ENCODE data around the gene PISD.

PISD gene

DNA sequence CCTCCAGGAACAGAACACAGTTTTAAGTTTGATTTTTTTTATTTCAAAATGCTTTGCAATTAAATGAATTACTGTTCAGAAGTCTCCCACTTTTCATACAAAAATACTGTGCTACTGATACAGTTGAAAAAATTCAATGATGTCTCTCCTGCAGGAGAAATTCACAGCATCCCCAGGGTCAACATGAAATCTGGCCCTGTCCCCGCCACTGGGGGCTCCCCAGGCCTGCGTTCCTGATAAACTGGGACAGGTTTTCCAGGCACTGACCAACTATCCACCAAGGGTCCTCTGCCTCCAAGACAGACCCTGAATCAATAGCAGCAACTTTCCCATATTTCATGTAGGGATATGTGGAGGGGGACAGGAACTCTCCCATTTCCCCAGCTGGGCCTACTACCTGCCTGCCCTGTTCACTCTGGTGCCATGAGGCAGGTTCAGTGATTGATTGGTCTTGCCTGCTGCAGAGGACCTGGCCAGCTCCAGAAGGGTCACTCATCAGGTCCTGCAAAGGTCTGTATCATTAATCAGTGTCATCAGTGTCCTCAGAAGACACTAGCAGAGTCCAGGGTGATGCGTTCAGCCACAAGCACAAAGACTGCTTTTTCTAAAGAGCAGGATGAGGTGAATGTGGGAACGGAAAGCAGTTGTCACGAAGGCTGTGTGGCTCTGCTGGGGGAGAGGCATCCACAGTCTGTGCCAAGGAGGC, 43.4 kb downstream of the PISD start:
- ATAC-seq = no peak

GRCh38 chr22:31618057-31618456, 44.0 kb downstream of the PISD start:
- TF ChIP-seq ZNF8 (CRISPR knock-in tag; IDR thresholded peaks at IDR 0.05) = no peak
- no peak for TF ChIP-seq ARNTL (CRISPR knock-in tag; IDR thresholded peaks at IDR 0.05; ENCODE audit: borderline replicate concordance, low read depth)
- TF ChIP-seq, protein P1, sequence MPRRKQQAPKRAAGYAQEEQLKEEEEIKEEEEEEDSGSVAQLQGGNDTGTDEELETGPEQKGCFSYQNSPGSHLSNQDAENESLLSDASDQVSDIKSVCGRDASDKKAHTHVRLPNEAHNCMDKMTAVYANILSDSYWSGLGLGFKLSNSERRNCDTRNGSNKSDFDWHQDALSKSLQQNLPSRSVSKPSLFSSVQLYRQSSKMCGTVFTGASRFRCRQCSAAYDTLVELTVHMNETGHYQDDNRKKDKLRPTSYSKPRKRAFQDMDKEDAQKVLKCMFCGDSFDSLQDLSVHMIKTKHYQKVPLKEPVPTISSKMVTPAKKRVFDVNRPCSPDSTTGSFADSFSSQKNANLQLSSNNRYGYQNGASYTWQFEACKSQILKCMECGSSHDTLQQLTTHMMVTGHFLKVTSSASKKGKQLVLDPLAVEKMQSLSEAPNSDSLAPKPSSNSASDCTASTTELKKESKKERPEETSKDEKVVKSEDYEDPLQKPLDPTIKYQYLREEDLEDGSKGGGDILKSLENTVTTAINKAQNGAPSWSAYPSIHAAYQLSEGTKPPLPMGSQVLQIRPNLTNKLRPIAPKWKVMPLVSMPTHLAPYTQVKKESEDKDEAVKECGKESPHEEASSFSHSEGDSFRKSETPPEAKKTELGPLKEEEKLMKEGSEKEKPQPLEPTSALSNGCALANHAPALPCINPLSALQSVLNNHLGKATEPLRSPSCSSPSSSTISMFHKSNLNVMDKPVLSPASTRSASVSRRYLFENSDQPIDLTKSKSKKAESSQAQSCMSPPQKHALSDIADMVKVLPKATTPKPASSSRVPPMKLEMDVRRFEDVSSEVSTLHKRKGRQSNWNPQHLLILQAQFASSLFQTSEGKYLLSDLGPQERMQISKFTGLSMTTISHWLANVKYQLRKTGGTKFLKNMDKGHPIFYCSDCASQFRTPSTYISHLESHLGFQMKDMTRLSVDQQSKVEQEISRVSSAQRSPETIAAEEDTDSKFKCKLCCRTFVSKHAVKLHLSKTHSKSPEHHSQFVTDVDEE (CRISPR knock-in tag; IDR thresholded peaks at IDR 0.05) = no peak
- no peak for TF ChIP-seq ZFP30 (CRISPR knock-in tag; IDR thresholded peaks at IDR 0.05)
- TF ChIP-seq TOX (CRISPR knock-in tag; IDR thresholded peaks at IDR 0.05; ENCODE audit: borderline replicate concordance) = no peak
- no peak for TF ChIP-seq RARB (CRISPR knock-in tag; IDR thresholded peaks at IDR 0.05)
- no peak for TF ChIP-seq ZNF565 (CRISPR knock-in tag; conservative IDR thresholded peaks at IDR 0.05; ENCODE audit: low read depth)
- TF ChIP-seq, protein P2, sequence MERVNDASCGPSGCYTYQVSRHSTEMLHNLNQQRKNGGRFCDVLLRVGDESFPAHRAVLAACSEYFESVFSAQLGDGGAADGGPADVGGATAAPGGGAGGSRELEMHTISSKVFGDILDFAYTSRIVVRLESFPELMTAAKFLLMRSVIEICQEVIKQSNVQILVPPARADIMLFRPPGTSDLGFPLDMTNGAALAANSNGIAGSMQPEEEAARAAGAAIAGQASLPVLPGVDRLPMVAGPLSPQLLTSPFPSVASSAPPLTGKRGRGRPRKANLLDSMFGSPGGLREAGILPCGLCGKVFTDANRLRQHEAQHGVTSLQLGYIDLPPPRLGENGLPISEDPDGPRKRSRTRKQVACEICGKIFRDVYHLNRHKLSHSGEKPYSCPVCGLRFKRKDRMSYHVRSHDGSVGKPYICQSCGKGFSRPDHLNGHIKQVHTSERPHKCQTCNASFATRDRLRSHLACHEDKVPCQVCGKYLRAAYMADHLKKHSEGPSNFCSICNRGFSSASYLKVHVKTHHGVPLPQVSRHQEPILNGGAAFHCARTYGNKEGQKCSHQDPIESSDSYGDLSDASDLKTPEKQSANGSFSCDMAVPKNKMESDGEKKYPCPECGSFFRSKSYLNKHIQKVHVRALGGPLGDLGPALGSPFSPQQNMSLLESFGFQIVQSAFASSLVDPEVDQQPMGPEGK (CRISPR knock-in tag; IDR thresholded peaks at IDR 0.05; ENCODE audit: borderline replicate concordance) = no peak
- TF ChIP-seq, protein P3, sequence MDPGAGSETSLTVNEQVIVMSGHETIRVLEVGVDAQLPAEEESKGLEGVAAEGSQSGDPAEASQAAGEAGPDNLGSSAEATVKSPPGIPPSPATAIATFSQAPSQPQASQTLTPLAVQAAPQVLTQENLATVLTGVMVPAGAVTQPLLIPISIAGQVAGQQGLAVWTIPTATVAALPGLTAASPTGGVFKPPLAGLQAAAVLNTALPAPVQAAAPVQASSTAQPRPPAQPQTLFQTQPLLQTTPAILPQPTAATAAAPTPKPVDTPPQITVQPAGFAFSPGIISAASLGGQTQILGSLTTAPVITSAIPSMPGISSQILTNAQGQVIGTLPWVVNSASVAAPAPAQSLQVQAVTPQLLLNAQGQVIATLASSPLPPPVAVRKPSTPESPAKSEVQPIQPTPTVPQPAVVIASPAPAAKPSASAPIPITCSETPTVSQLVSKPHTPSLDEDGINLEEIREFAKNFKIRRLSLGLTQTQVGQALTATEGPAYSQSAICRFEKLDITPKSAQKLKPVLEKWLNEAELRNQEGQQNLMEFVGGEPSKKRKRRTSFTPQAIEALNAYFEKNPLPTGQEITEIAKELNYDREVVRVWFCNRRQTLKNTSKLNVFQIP (CRISPR knock-in tag; IDR thresholded peaks at IDR 0.05; ENCODE audit: borderline replicate concordance, low read depth) = no peak
- no peak for TF ChIP-seq ZC3H10 (CRISPR knock-in tag; IDR thresholded peaks at IDR 0.05)
- no peak for TF ChIP-seq CSRNP3 (CRISPR knock-in tag; IDR thresholded peaks at IDR 0.05)
- no peak for TF ChIP-seq OSR1 (CRISPR knock-in tag; IDR thresholded peaks at IDR 0.05)
- no peak for TF ChIP-seq PPARA (CRISPR knock-in tag; IDR thresholded peaks at IDR 0.05; ENCODE audit: borderline replicate concordance)
- no peak for TF ChIP-seq SNAI2 (CRISPR knock-in tag; IDR thresholded peaks at IDR 0.05)
- TF ChIP-seq TCF4 (CRISPR knock-in tag; IDR thresholded peaks at IDR 0.05; ENCODE audit: borderline replicate concordance) = no peak
- no peak for TF ChIP-seq CREB5 (CRISPR knock-in tag; IDR thresholded peaks at IDR 0.05; ENCODE audit: low read depth)
- no peak for TF ChIP-seq ESRRG (CRISPR knock-in tag; IDR thresholded peaks at IDR 0.05)
- no peak for TF ChIP-seq ZFP3 (CRISPR knock-in tag; IDR thresholded peaks at IDR 0.05)
- no peak for TF ChIP-seq ZNF70 (CRISPR knock-in tag; IDR thresholded peaks at IDR 0.05)
- TF ChIP-seq ISL1 (CRISPR knock-in tag; IDR thresholded peaks at IDR 0.05) = no peak
- ATAC-seq = no peak

More for the DNA sequence above, 43.4 kb downstream of the PISD start:
- TF ChIP-seq ZNF70 (CRISPR knock-in tag; IDR thresholded peaks at IDR 0.05) = no peak
- no peak for TF ChIP-seq ISL1 (CRISPR knock-in tag; IDR thresholded peaks at IDR 0.05)

DNA sequence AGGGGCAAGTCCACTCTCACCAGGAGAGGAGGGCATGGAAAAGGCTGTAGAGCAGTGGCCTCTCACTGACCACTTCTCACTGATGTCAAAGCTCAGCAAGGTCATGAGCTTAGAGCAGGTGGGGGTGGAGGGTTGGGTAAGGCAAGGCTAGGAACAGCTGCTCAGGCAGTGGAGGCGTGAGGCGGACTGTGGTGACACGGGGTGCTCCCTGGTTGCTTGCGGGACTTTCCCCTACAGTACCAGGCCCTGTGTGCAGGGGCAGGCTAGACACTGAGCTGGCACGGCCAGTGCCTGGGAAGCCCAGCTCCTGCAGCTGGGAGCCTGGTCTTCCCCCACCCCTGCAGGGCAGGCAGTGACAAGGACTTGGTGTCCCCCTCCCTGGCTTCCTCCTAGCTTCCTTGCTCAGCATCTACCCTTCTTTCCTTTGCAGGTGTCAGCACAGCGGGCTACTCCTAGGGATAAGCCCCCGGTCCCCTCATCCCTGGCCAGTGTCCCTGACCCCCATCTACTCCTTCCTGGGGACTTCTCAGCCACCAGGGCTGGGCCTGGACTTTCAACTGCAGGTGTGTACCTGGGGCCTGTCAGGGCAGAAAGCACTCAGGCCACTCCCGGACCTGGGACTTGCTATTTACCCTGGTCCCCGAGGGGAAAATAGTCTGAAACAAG, 45.6 kb downstream of the PISD start:
- TF ChIP-seq TCF4 (CRISPR knock-in tag; IDR thresholded peaks at IDR 0.05; ENCODE audit: borderline replicate concordance) (no peak), CREB5 (CRISPR knock-in tag; IDR thresholded peaks at IDR 0.05; ENCODE audit: low read depth) (no peak), ARNTL (CRISPR knock-in tag; IDR thresholded peaks at IDR 0.05; ENCODE audit: borderline replicate concordance, low read depth) (no peak), BACH2 (CRISPR knock-in tag; IDR thresholded peaks at IDR 0.05; ENCODE audit: borderline replicate concordance) (no peak), CSDC2 (CRISPR knock-in tag; IDR thresholded peaks at IDR 0.05) (no peak), ZNF565 (CRISPR knock-in tag; conservative IDR thresholded peaks at IDR 0.05; ENCODE audit: low read depth) (no peak)
- ATAC-seq = no peak

Measured in SK-N-SH treated with all-trans-retinoic acid at 6 μM for 48 hours (cell line).